Activated CD8-positive, alpha-beta memory T cell treated with anti-CD3 and anti-CD28 coated beads, Interleukin-2, amount 10 ng/mL, durations not matched to agents 7 days and 5 days (primary cell): ENCODE measurements around the gene GNPTG. TPM values are rescaled to one million over a fixed set of nuclear protein-coding genes. Genes with fewer than 3 reads are reported as not detected.

Experiments
- ATAC-seq: fragments of 150-1000 bp; cut with Tn5 transposase; one replicate; pipeline ENCODE4 v1.10.0; 2021; ENCODE audit warnings: moderate library complexity
- CTCF ChIA-PET: fragments of 350-600 bp; sonication (Branson Sonifier 250); formaldehyde crosslinking; loops from one replicate; lab custom pipeline; 2021; ENCODE audit warnings: antibody characterized with exemption; lab: Charles Lee
- DNase-seq: peaks from one replicate; pipeline ENCODE4 v3.0.0-alpha.2; 2020
- H3K27ac Mint-ChIP-seq: one replicate; pipeline ENCODE4 v1.8.0; 2021; ENCODE audit warnings: mild to moderate bottlenecking, mixed read lengths
- H3K27me3 Mint-ChIP-seq: one replicate; pipeline ENCODE4 v1.8.0; 2021; ENCODE audit warnings: mixed read lengths
- H3K36me3 Mint-ChIP-seq: one replicate; pipeline ENCODE4 v1.8.0; 2021; ENCODE audit warnings: mild to moderate bottlenecking, mixed read lengths
- H3K4me1 Mint-ChIP-seq: one replicate; pipeline ENCODE4 v1.8.0; 2021; ENCODE audit warnings: mixed read lengths
- H3K4me3 Mint-ChIP-seq: one replicate; pipeline ENCODE4 v1.8.0; 2021; ENCODE audit warnings: mild to moderate bottlenecking, moderate library complexity, mixed read lengths
- H3K9me3 Mint-ChIP-seq: one replicate; pipeline ENCODE4 v1.8.0; 2022; ENCODE audit warnings: low read depth, mixed read lengths
- total RNA-seq, 2 experiments: library from RNA; stranded (reverse); gene quantifications; one replicate each; pipeline ENCODE4 v1.2.3, GENCODE V29; 2021

Gene GNPTG
- total RNA-seq, 2 experiments from 2014 or later = 29.3 to 33.0 TPM

- H3K36me3 Mint-ChIP-seq = no peaks in the 10 kb centered on the region
- ATAC-seq (no peak), DNase-seq (no peak)
- no peak overlapping the region for H3K27ac Mint-ChIP-seq
- no peaks in the 10 kb centered on the region for H3K27me3 Mint-ChIP-seq
- no peaks in the 10 kb centered on the region for H3K9me3 Mint-ChIP-seq
- H3K4me1 Mint-ChIP-seq = peaks cover 19% of the 10 kb centered on the region
- CTCF ChIA-PET = interaction anchor here (0.8 to 2.0 kb wide), 5 partner anchors 9 to 121 kb away, joined by 3 to 5 read pairs (median 4); no protein-coding TSS in a partner anchor
- peak overlapping the region; percentile 64 for H3K4me3 Mint-ChIP-seq
Measured at GRCh38 chr16:1341495-1342420, 10.0 kb upstream of the GNPTG start.

GRCh38 chr16:1342526-1343427 is 9.0 kb upstream of the GNPTG start:
- peak; percentile 96 for ATAC-seq
- peaks cover 19% of the 10 kb centered on the region for H3K4me1 Mint-ChIP-seq

GRCh38 chr16:1343428-1344242 is 8.1 kb upstream of the GNPTG start:
- Mint-ChIP-seq H3K27ac (no peak overlapping the region), H3K27me3 (no peaks in the 10 kb centered on the region), H3K4me3 (peak overlapping the region; percentile 64), H3K4me1 (peaks cover 19% of the 10 kb centered on the region), H3K36me3 (no peaks in the 10 kb centered on the region), H3K9me3 (no peaks in the 10 kb centered on the region)
- CTCF ChIA-PET = interaction anchor here (0.7 to 2.0 kb wide), 6 partner anchors 11 to 585 kb away, joined by 3 to 5 read pairs (median 3); no protein-coding TSS in a partner anchor
- no peak for ATAC-seq
- DNase-seq = no peak

More at GRCh38 chr16:1342526-1343427, 9.0 kb upstream of the GNPTG start:
- CTCF ChIA-PET = interaction anchor here (0.7 to 2.0 kb wide), 6 partner anchors 10 to 586 kb away, joined by 3 to 5 read pairs (median 4); no protein-coding TSS in a partner anchor
- H3K27me3 Mint-ChIP-seq = no peaks in the 10 kb centered on the region
- no peaks in the 10 kb centered on the region for H3K9me3 Mint-ChIP-seq
- DNase-seq = peak; percentile 98
- peak overlapping the region; percentile 64 for H3K4me3 Mint-ChIP-seq
- no peaks in the 10 kb centered on the region for H3K36me3 Mint-ChIP-seq
- H3K27ac Mint-ChIP-seq = peak overlapping the region; percentile 54

DNA sequence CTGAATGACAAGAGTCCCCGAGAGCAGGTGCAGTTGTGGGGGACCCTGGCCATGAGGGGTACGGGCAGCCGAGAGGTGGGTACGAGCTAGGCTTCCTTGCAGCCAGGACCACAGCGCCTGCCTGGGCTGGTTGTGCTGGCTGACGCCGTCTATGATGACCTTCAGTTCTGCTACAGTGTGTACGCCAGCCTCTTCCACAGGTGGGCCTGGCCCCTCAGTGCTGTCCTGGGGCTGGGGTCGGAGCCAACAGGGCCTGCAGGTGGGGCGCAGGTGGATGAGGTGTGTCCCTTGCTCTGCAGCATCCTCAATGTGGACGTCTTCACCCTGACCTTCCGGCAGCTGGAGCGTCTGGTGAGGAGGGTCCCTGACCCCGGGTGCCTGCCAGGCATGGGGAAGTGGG is 7.2 kb upstream of the GNPTG start:
- Mint-ChIP-seq H3K36me3 (peaks cover 2% of the 10 kb centered on the region), H3K4me3 (no peak overlapping the region), H3K27ac (no peak overlapping the region), H3K4me1 (peaks cover 19% of the 10 kb centered on the region), H3K9me3 (no peaks in the 10 kb centered on the region), H3K27me3 (no peaks in the 10 kb centered on the region)
- ATAC-seq (no peak), DNase-seq (no peak)
- CTCF ChIA-PET = interaction anchor here (1.0 kb wide), 1 partner anchor 19 kb away, joined by 3 read pairs; no protein-coding TSS in a partner anchor

GRCh38 chr16:1345087-1345486 is 6.6 kb upstream of the GNPTG start:
- Mint-ChIP-seq H3K27me3 (no peaks in the 10 kb centered on the region), H3K4me3 (no peak overlapping the region), H3K36me3 (peaks cover 2% of the 10 kb centered on the region), H3K4me1 (peaks cover 21% of the 10 kb centered on the region), H3K9me3 (no peaks in the 10 kb centered on the region), H3K27ac (no peak overlapping the region)
- DNase-seq (no peak), ATAC-seq (no peak)
- CTCF ChIA-PET = no interaction called here

- ATAC-seq (no peak), DNase-seq (no peak)
- H3K4me1 Mint-ChIP-seq = peaks cover 29% of the 10 kb centered on the region
- no peaks in the 10 kb centered on the region for H3K9me3 Mint-ChIP-seq
- peaks cover 2% of the 10 kb centered on the region for H3K36me3 Mint-ChIP-seq
- no peaks in the 10 kb centered on the region for H3K27me3 Mint-ChIP-seq
- CTCF ChIA-PET = no interaction called here
- no peak overlapping the region for H3K4me3 Mint-ChIP-seq
- H3K27ac Mint-ChIP-seq = no peak overlapping the region
Measured at GRCh38 chr16:1345651-1346421, 5.9 kb upstream of the GNPTG start.

GRCh38 chr16:1346422-1347285 is 5.1 kb upstream of the GNPTG start:
- no peaks in the 10 kb centered on the region for H3K27me3 Mint-ChIP-seq
- no peak overlapping the region for H3K27ac Mint-ChIP-seq
- ATAC-seq (no peak), DNase-seq (no peak)
- peaks cover 32% of the 10 kb centered on the region for H3K4me1 Mint-ChIP-seq
- CTCF ChIA-PET = no interaction called here
- H3K36me3 Mint-ChIP-seq = peaks cover 2% of the 10 kb centered on the region
- H3K9me3 Mint-ChIP-seq = no peaks in the 10 kb centered on the region
- H3K4me3 Mint-ChIP-seq = no peak overlapping the region

GRCh38 chr16:1347286-1347855 is 4.4 kb upstream of the GNPTG start:
- H3K27ac Mint-ChIP-seq = no peak overlapping the region
- H3K27me3 Mint-ChIP-seq = no peaks in the 10 kb centered on the region
- ATAC-seq (no peak), DNase-seq (no peak)
- H3K4me3 Mint-ChIP-seq = no peak overlapping the region
- H3K9me3 Mint-ChIP-seq = no peaks in the 10 kb centered on the region
- H3K4me1 Mint-ChIP-seq = peaks cover 28% of the 10 kb centered on the region
- CTCF ChIA-PET = no interaction called here
- peaks cover 2% of the 10 kb centered on the region for H3K36me3 Mint-ChIP-seq

GRCh38 chr16:1347962-1348361 is 3.8 kb upstream of the GNPTG start:
- no peak overlapping the region for H3K27ac Mint-ChIP-seq
- DNase-seq (no peak), ATAC-seq (no peak)
- no peak overlapping the region for H3K4me3 Mint-ChIP-seq
- H3K9me3 Mint-ChIP-seq = no peaks in the 10 kb centered on the region
- H3K4me1 Mint-ChIP-seq = peaks cover 26% of the 10 kb centered on the region
- H3K36me3 Mint-ChIP-seq = peaks cover 2% of the 10 kb centered on the region
- H3K27me3 Mint-ChIP-seq = no peaks in the 10 kb centered on the region
- CTCF ChIA-PET = no interaction called here

GRCh38 chr16:1348441-1348840 is 3.3 kb upstream of the GNPTG start:
- H3K4me3 Mint-ChIP-seq = no peak overlapping the region
- H3K4me1 Mint-ChIP-seq = peaks cover 25% of the 10 kb centered on the region
- H3K9me3 Mint-ChIP-seq = no peaks in the 10 kb centered on the region
- H3K27me3 Mint-ChIP-seq = no peaks in the 10 kb centered on the region
- DNase-seq = no peak
- H3K36me3 Mint-ChIP-seq = peaks cover 2% of the 10 kb centered on the region
- no peak for ATAC-seq
- no peak overlapping the region for H3K27ac Mint-ChIP-seq
- CTCF ChIA-PET = interaction anchor here (0.9 kb wide), 1 partner anchor 12 kb away, joined by 3 read pairs; no protein-coding TSS in a partner anchor

DNA sequence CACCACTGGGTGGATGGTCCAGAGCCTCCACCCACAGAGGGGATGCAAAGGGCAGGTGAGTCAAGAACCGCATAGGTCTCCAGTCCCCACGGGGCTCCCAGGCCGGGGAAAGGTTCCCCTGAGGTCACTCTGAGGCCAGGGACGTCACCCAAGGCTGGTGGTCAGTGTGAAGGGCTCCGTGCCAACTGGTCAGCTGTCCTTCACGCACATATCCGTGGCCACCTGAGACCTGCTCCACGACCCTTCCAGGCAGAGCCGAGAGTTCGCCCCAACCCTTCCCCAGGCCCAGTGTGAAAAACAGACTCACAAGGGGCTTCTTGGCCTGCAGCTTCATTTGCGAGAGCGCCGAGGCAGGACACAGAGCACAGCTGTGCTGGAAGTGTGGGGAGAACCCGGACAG is 2.8 kb upstream of the GNPTG start:
- H3K4me3 Mint-ChIP-seq = no peak overlapping the region
- no peaks in the 10 kb centered on the region for H3K9me3 Mint-ChIP-seq
- H3K36me3 Mint-ChIP-seq = peaks cover 2% of the 10 kb centered on the region
- H3K4me1 Mint-ChIP-seq = peaks cover 29% of the 10 kb centered on the region
- H3K27ac Mint-ChIP-seq = no peak overlapping the region
- DNase-seq = no peak
- CTCF ChIA-PET = interaction anchor here (0.9 kb wide), 1 partner anchor 12 kb away, joined by 3 read pairs; no protein-coding TSS in a partner anchor
- H3K27me3 Mint-ChIP-seq = no peaks in the 10 kb centered on the region
- ATAC-seq = no peak
